HG03025 (cell line): ENCODE results near the gene ADD2.
"Not testable (repeated sequence)": the region's sequence is repeated elsewhere in the genome, so short reads cannot be mapped to it uniquely, and the experiment has no call there.

ENCODE experiments used
- ATAC-seq: cut with Tn5 transposase; IDR thresholded peaks from one replicate; pipeline ENCODE4 v1.9.1; 2021; ENCODE audit warnings: mild to moderate bottlenecking, moderate library complexity; ENCODE audit not compliant: unreplicated experiment, low FRiP score

ADD2 gene

DNA sequence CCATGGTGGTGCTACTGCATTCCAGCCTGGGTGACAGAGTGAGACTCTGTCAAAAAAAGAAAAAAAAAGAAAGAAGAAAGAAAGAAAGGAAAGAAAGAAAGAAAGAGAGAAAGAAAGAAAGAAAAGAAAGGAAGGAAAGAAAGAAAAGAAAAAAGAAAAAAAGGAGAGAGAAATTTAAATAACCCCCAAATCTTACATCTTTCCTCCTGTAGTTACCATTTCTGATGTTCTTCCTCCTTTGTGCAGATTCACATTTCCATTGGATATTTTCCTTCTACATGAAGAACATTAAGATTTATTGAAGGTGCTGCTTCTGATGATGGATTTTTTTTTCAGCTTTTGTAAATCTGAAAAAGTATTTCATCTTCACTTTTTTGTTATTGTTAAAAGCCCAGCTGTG lies 117.0 kb downstream of the ADD2 start:
- no peak for ATAC-seq

- ATAC-seq: no peak
These were observed 119.0 kb downstream of the ADD2 start for GRCh38 chr2:70648961-70649360.

DNA sequence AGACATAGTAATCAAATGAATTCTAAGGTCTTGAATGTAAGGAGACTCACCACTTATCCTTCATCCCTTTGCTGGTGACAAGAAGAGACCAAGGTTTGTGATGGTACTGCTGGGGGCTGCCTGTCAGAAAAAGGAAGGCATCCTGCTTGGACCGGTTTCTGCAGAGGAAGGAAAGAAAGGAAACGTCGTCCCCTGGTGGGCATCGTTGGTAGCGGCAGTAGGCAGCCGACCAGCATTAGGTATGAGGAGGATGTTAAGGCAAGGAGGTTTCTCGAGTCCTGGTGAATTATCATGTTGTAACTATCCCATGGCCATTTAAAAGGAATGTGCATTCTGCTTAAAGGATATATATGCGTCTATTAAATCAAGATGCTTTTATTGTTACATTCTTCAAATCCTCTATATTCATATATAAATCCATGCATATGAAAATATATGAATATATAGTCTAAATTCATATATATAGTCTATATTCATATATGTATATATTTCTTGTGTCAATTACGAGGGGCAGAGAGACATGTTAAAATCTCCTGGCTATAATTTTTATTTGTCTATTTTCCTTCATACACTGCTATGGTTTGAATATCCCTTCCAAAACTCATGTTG lies 120.0 kb downstream of the ADD2 start:
- no peak for ATAC-seq

DNA sequence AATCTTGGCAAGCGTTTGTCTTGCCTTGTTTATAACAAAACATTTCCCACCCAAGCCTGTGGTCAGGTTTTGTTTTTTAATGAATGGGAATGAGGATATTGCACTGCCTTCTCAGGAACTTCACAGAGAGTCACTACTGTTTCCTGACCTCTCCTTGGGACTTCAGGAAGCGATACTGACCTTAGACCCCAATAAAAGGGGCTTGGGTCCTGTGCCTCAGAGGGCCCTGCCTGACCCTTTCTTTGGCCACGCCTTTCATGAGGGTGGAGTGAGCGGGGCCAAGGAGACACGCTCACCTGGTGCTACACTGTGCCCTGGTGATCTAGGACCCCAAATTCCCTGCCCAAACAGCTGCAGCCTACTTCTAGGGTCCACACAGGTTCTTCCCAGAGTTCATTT lies 121.6 kb downstream of the ADD2 start:
- no peak for ATAC-seq

DNA sequence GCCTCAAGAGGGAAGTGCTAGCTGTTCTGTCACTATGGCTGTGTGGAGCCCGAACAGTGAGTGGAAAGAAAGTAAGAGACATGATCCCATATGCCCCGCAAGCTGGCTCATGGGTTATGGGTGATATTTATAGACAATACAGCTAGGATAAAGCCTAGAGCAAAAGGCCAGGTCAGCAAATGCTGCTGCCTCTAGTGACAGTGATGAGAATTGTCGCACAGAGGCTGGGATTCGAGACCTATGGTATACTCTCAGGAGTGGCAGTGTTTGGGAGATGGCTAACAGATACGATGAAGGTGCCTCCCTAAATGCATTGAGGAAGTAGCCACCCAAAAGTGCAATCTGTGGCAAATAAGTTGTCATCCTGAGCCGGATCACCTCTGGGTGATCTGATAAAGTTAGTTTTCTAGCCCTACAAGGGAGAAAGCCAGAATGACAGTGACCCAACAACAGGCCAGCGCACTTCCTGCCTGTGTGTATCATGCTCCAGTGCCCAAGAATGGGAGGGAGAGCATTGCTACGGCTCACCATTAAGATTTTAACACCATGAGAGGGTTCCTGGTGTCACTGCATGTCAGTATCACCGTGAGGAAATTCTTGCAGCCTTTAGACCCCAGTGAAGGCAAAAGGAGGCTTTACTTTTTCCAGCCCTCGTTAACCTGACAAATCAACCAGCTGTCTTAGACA lies 122.1 kb downstream of the ADD2 start:
- ATAC-seq: no peak

GRCh38 chr2:70643715-70644114 lies 124.3 kb downstream of the ADD2 start:
- ATAC-seq: no peak

- no peak for ATAC-seq
These were observed 126.7 kb downstream of the ADD2 start for GRCh38 chr2:70641263-70641784.

DNA sequence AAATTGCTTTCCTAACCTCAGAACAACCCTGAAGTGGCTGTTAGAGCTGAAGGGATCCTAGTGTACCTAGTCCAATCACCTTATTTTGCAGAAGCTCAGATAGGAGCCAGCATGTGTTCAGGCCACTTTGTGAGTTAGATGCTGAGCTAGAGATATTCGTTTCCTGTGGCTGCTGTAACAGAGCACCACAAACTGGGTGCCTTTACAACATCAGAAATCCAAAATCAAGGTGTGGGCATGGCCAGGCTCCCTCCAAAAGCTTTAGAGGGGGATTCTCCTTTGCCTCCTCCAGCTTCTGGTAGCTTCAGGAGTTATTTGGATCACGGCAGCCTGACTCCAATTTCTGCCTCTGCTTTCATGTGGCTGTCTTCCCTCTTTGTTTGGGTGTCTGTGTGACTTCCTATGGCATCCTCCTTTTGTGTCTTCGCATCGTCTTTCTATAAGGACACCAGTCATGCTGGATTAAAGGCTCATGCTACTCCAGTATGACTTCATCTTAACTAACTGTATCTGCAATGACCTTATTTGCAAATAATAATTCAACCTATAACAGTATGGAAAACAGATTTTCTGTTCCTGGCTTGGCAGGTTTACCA lies 128.1 kb downstream of the ADD2 start:
- ATAC-seq: no peak

DNA sequence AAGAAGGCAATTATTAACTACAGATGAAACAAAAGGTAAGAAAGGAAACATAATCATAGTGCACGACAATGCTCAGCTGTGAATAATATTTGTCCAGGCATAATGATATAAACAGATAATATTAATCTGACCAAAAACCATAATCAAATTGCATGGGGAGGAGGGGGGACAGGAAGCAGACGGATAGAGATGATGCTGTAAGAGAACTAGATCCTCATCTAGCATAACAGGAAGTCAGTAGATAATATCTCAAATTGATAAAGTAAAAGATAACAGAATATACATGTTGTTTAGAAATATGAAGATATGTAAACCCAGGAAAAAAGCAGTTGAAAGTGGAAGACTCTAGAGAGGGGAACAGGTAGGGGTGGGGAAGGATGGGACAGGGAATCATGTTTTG lies 129.4 kb downstream of the ADD2 start:
- ATAC-seq: no peak

DNA sequence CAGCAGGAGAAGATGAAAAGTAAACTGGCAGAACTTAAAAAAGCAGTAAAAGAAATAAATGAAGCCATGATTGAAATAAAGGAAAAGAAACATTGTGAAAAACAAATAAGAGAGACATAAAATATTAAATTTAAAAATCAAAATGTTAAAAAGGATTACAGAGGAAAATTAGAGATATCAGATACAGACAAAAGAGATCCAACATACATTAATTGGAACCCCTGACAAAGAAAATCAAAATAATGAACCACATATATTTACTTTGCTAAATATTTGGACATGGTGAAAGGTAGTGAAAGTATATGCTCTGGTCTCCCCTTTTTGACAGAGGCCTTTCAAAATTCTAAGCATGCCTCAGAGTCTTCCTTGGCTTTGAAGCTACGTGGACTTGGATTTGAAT lies 134.5 kb downstream of the ADD2 start:
- no peak for ATAC-seq

GRCh38 chr2:70632966-70633365 lies 135.0 kb downstream of the ADD2 start:
- ATAC-seq: no peak

DNA sequence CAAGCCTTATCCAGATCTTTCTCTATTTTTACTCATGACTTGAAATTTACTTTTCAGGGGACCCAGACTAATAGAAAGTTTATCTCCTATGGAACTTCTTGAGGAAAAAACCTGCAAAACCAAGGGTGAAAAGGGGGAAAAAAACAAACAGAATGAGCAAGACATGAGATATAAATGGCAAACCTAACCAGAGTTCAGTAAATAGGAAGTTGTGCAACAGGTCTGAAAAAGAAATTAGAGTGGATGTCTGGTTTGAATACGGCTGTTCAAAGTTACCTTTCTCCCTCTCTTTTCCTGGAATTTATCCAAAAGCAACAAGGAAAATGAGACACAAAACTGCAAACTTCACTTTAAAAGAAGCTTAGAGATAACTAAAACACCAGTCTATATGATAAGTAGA lies 135.6 kb downstream of the ADD2 start:
- ATAC-seq: no peak

DNA sequence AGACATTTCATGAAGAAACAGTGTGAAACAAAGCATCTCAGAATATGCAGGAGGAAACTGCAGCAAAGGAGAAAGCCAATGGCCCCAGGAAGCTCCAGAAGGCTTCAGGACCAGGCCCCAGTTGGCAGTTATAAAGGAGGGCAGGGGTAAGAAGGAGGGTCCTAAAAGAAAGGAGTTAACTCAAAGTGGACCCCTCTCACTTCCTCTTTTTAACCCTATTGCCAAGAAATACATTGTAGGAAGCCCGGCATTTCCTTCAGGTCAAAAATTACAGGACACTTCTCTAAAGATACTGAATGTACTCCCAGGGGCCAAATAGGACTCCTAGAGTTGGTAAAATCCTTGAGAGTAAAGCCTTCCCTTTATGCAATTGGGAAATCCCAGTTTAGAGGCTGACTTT lies 137.2 kb downstream of the ADD2 start:
- ATAC-seq: no peak

GRCh38 chr2:70627211-70627898 lies 140.6 kb downstream of the ADD2 start:
- ATAC-seq: no peak

GRCh38 chr2:70626254-70626990 lies 141.6 kb downstream of the ADD2 start:
- no peak for ATAC-seq

DNA sequence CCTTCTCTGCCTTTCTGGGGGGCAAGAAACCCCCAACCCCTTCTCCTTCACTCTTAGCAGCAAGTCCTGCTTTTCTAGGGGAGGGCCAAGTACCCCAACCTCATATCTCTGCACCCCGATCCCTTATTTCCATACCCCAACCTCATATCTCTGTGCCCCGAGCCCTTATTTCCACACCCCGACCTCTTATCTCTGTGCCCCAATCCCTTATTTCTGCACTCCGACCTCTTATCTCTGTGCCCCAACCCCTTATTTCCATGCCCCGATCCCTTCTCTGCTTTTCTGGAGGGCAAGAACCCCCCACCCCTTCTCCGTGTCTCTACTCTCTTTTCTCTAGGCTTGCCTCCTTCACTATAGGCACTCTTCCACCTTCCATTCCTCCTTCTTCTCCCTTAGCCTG lies 146.5 kb downstream of the ADD2 start:
- ATAC-seq: not testable (repeated sequence)

DNA sequence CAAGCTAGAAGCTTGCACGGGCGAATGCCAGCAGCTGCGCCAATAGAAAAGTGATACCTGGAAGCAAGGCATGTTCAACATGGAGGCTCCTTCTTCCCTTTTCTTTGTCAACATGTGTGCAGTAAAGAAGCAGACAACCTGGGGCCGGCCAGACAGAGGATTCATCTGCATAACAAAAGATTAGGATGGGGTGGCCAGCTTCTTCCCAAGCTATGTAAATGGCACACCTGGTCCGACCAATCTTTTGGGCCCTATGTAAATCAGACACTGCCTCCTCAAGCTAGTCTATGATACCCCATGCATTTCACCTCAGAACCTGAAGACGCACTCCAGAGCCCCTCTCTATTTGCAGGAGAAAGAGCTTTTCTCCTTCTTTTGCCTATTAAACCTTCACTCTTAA lies 148.0 kb downstream of the ADD2 start:
- no peak for ATAC-seq

- ATAC-seq: no peak
These were observed 148.8 kb downstream of the ADD2 start for GRCh38 chr2:70619167-70619566.

- ATAC-seq: no peak
These were observed 151.8 kb downstream of the ADD2 start for GRCh38 chr2:70616168-70616694.

DNA sequence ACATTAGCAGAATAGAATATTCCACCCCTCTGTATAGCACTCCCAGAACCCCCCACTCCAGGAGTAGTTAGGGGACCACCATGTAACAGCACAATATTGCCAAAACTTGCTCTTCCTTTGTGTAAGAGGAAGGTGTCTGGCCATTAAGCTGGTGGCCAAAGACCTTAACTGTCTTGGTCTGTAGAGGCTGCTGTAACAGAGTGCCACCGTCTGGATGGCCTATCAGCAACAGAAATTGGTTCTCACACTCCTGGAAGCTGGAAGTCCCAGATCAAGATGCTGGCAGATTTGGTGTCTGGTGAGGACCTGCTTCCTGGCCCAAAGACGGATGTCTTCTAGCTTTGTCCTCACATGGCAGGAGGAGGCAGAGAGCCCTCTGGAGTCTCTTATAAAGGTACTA lies 152.8 kb downstream of the ADD2 start:
- no peak for ATAC-seq
